ENCODE data around the gene NIT2. TPM values are rescaled to one million over a fixed set of nuclear protein-coding genes. Genes with fewer than 3 reads are reported as not detected.

Gene NIT2
- total and polyA plus RNA-seq, 3 donors from 2014 or later = 21.7 to 29.1 (median 22.9) TPM

DNA sequence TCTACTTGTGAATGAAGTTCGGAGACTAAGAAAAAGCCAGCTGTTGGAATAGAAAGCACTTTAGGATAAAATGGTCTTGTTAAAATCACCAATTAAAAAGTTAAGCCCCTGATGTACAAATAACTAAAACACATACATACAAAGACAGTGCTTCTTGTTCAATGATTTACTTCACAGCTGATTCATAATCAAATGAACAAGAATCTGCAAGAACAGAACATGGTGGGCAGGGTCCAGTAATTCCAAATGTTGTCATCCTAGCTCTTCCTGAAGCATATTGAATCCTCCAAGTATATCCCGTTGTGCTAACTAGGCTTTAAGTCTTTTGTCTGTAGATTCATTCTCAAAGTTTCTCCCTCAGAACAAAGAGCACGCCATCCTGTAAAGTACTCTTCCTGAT is 24.5 kb downstream of the NIT2 start:
- intact Hi-C loops (cut with DNase I; ENCODE audit: low total_unique reads) = no loop called here
- no peaks in the 10 kb centered on the region for H3K4me1 ChIP-seq
- WGBS, 2 donors = 89 to 93% methylated on average over 3 of the region's 3 CpGs
- DNase-seq = no peak
- H3K27me3 ChIP-seq = no peaks in the 10 kb centered on the region
- no peak overlapping the region for H3K27ac ChIP-seq
- no peaks in the 10 kb centered on the region for H3K36me3 ChIP-seq (ENCODE audit: low read depth, missing control alignments)
- no peak for TF ChIP-seq POLR2A (IDR thresholded peaks at IDR 0.05)
- TF ChIP-seq, protein P1, sequence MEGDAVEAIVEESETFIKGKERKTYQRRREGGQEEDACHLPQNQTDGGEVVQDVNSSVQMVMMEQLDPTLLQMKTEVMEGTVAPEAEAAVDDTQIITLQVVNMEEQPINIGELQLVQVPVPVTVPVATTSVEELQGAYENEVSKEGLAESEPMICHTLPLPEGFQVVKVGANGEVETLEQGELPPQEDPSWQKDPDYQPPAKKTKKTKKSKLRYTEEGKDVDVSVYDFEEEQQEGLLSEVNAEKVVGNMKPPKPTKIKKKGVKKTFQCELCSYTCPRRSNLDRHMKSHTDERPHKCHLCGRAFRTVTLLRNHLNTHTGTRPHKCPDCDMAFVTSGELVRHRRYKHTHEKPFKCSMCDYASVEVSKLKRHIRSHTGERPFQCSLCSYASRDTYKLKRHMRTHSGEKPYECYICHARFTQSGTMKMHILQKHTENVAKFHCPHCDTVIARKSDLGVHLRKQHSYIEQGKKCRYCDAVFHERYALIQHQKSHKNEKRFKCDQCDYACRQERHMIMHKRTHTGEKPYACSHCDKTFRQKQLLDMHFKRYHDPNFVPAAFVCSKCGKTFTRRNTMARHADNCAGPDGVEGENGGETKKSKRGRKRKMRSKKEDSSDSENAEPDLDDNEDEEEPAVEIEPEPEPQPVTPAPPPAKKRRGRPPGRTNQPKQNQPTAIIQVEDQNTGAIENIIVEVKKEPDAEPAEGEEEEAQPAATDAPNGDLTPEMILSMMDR (IDR thresholded peaks at IDR 0.05) = no peak
- H3K4me3 ChIP-seq = no peak overlapping the region
- H3K9me3 ChIP-seq = no peaks in the 10 kb centered on the region

GRCh38 chr3:100360757-100361496 is 26.4 kb downstream of the NIT2 start:
- no peaks in the 10 kb centered on the region for H3K4me1 ChIP-seq
- intact Hi-C loops (cut with DNase I; ENCODE audit: low total_unique reads) = no loop called here
- H3K27me3 ChIP-seq = no peaks in the 10 kb centered on the region
- no peaks in the 10 kb centered on the region for H3K36me3 ChIP-seq (ENCODE audit: low read depth, missing control alignments)
- H3K9me3 ChIP-seq = no peaks in the 10 kb centered on the region
- no peak overlapping the region for H3K27ac ChIP-seq
- 89 to 94% methylated on average over 4 of the region's 4 CpGs for WGBS, 2 donors
- TF ChIP-seq POLR2A (IDR thresholded peaks at IDR 0.05) = no peak
- TF ChIP-seq, protein P1 (IDR thresholded peaks at IDR 0.05) = no peak
- DNase-seq = no peak
- no peak overlapping the region for H3K4me3 ChIP-seq

GRCh38 chr3:100361897-100362296 is 27.3 kb downstream of the NIT2 start:
- intact Hi-C loops (cut with DNase I; ENCODE audit: low total_unique reads) = no loop called here

GRCh38 chr3:100364421-100364820 is 29.9 kb downstream of the NIT2 start:
- TF ChIP-seq, protein P1 (IDR thresholded peaks at IDR 0.05) = no peak
- no peak for TF ChIP-seq POLR2A (IDR thresholded peaks at IDR 0.05)
- Histone ChIP-seq H3K27ac (no peak overlapping the region), H3K36me3 (ENCODE audit: low read depth, missing control alignments) (no peaks in the 10 kb centered on the region), H3K4me3 (no peak overlapping the region), H3K9me3 (no peaks in the 10 kb centered on the region), H3K27me3 (no peaks in the 10 kb centered on the region), H3K4me1 (no peaks in the 10 kb centered on the region)
- intact Hi-C loops (cut with DNase I; ENCODE audit: low total_unique reads) = no loop called here
- WGBS, 2 donors = 84 to 95% methylated on average over 3 of the region's 3 CpGs
- DNase-seq = no peak

More at GRCh38 chr3:100361897-100362296, 27.3 kb downstream of the NIT2 start:
- no peaks in the 10 kb centered on the region for H3K36me3 ChIP-seq (ENCODE audit: low read depth, missing control alignments)
- no peak overlapping the region for H3K4me3 ChIP-seq
- no peak for DNase-seq
- no peaks in the 10 kb centered on the region for H3K9me3 ChIP-seq
- no peaks in the 10 kb centered on the region for H3K27me3 ChIP-seq
- H3K27ac ChIP-seq = no peak overlapping the region
- WGBS, 2 donors = 84 to 86% methylated on average over 1 of the region's 1 CpG
- TF ChIP-seq, protein P1 (IDR thresholded peaks at IDR 0.05) = no peak
- no peak for TF ChIP-seq POLR2A (IDR thresholded peaks at IDR 0.05)
- no peaks in the 10 kb centered on the region for H3K4me1 ChIP-seq

- no peak for TF ChIP-seq POLR2A (IDR thresholded peaks at IDR 0.05)
- TF ChIP-seq, protein P1 (IDR thresholded peaks at IDR 0.05) = no peak
- Histone ChIP-seq H3K27me3 (no peaks in the 10 kb centered on the region), H3K4me1 (no peaks in the 10 kb centered on the region), H3K4me3 (no peak overlapping the region), H3K9me3 (no peaks in the 10 kb centered on the region), H3K36me3 (ENCODE audit: low read depth, missing control alignments) (no peaks in the 10 kb centered on the region), H3K27ac (no peak overlapping the region)
- WGBS, 2 donors = 83 to 91% methylated on average over 2 of the region's 2 CpGs
- no peak for DNase-seq
- intact Hi-C loops (cut with DNase I; ENCODE audit: low total_unique reads) = no loop called here
Measured at GRCh38 chr3:100366424-100366823, 31.9 kb downstream of the NIT2 start.
